PC-9 (cell line): ENCODE measurements around the gene CAPN14. TPM values are rescaled to one million over a fixed set of nuclear protein-coding genes. Genes with fewer than 3 reads are reported as not detected.
A peak's percentile ranks its signal among the peaks of the same experiment; 100 is the strongest.

Experiments used
- BruUV-seq: library from RNA; stranded (reverse); fragments of 400-500 nt; replicated peaks from 2 replicates; lab custom pipeline; 2021; lab: Mats Ljungman, UMichigan
- CTCF ChIA-PET: fragments of 300-600 bp; sonication (Branson Sonifier 250); formaldehyde crosslinking; loops from one replicate; lab custom pipeline; 2022; ENCODE audit warnings: antibody characterized with exemption; lab: Charles Lee
- POLR2A ChIA-PET: fragments of 300-600 bp; sonication (Branson Sonifier 250); formaldehyde crosslinking; loops from one replicate; lab custom pipeline; 2022; ENCODE audit warnings: antibody characterized with exemption; ENCODE audit not compliant: unreplicated experiment; lab: Charles Lee
- DNase-seq, 2 experiments: peaks; one replicate each; pipeline versions ENCODE4 v3.0.0 to v3.0.0-alpha.2; 2015 to 2022; ENCODE audit warnings: mixed read lengths in 1 of 2
- H2AFZ ChIP-seq: fragments of 200-600 bp; sonication (generic); 2 replicates; pipeline ENCODE4 v1.8.1; 2017; ENCODE audit warnings: antibody characterized with exemption
- H3F3A ChIP-seq: fragments of 200-600 bp; sonication (generic); 2 replicates; pipeline ENCODE4 v1.8.1; 2017; ENCODE audit warnings: antibody characterized with exemption, mild to moderate bottlenecking, low read depth; ENCODE audit not compliant: insufficient read depth
- H3K27ac ChIP-seq: fragments of 200-600 bp; sonication (generic); 2 replicates; pipeline ENCODE4 v1.6.1; 2016; ENCODE audit warnings: mixed run types
- H3K27me3 ChIP-seq: fragments of 200-600 bp; sonication (generic); 2 replicates; pipeline ENCODE4 v1.6.1; 2016; ENCODE audit warnings: low read depth, mixed run types; ENCODE audit not compliant: insufficient read depth
- H3K36me3 ChIP-seq: fragments of 200-600 bp; sonication (generic); 2 replicates; pipeline ENCODE4 v1.6.1; 2016; ENCODE audit warnings: low read depth, mixed run types
- H3K4me1 ChIP-seq: fragments of 200-600 bp; sonication (generic); replicated peaks from 2 replicates; pipeline ENCODE4 v1.6.1; 2016; ENCODE audit warnings: mixed run types; ENCODE audit not compliant: insufficient read depth
- H3K4me2 ChIP-seq: fragments of 200-600 bp; sonication (generic); 2 replicates; pipeline ENCODE4 v1.6.1; 2017; ENCODE audit warnings: mixed run types
- H3K4me3 ChIP-seq: fragments of 200-600 bp; sonication (generic); 2 replicates; pipeline ENCODE4 v1.6.1; 2016; ENCODE audit warnings: mixed run types
- H3K79me2 ChIP-seq: fragments of 200-600 bp; sonication (generic); 2 replicates; pipeline ENCODE4 v1.6.1; 2017; ENCODE audit warnings: low read depth, mixed run types
- H3K9me2 ChIP-seq: fragments of 200-600 bp; sonication (generic); 2 replicates; pipeline ENCODE4 v1.8.1; 2017; ENCODE audit warnings: mild to moderate bottlenecking; ENCODE audit not compliant: insufficient read depth
- H3K9me3 ChIP-seq: fragments of 200-600 bp; sonication (generic); 2 replicates; pipeline ENCODE4 v1.8.1; 2016; ENCODE audit warnings: low read depth; ENCODE audit not compliant: insufficient read depth
- H4K20me1 ChIP-seq: fragments of 200-600 bp; sonication (generic); 2 replicates; pipeline ENCODE4 v1.8.1; 2017; ENCODE audit not compliant: insufficient read depth
- CTCF ChIP-seq: fragments of 200-600 bp; sonication (generic); conservative IDR thresholded peaks from 2 replicates; pipeline ENCODE4 v1.6.1; 2017; ENCODE audit warnings: mixed run types, antibody characterized with exemption, mild to moderate bottlenecking, moderate library complexity
- EZH2 ChIP-seq: fragments of 200-600 bp; sonication (generic); IDR thresholded peaks from 2 replicates; pipeline ENCODE4 v1.8.0; 2017; ENCODE audit warnings: antibody characterized with exemption, low read depth
- intact Hi-C: fragments of 100-400 bp; cut with micrococcal nuclease; formaldehyde crosslinking; loops from one replicate; pipeline ENCODE4 v1.10.0; 2022; ENCODE audit not compliant: unreplicated experiment
- total RNA-seq: library from RNA; stranded (reverse); gene quantifications from 2 replicates; pipeline ENCODE4 v1.2.3, GENCODE V29; 2021

The CAPN14 gene
- total RNA-seq, 1 experiment from 2014 or later, result 0.35 TPM

- DNase-seq, result peak; percentile 42 to 53
- no TSS peak for BruUV-seq
- H3K9me3 ChIP-seq, result no peaks in the 10 kb centered on the region
- H3K27me3 ChIP-seq, result no peaks in the 10 kb centered on the region
- H3K9me2 ChIP-seq, result no peaks in the 10 kb centered on the region; the same call in 1 of the 2 replicates
- ChIA-PET POLR2A (no interaction called here), CTCF (interaction anchor here (0.7 to 1.8 kb wide), 3 partner anchors 159 to 459 kb away, joined by 3 to 8 read pairs (median 3); no protein-coding TSS in a partner anchor)
- no peaks in the 10 kb centered on the region for H4K20me1 ChIP-seq
- no peaks in the 10 kb centered on the region for H3K36me3 ChIP-seq
- no peak overlapping the region for H3K4me3 ChIP-seq
- TF ChIP-seq CTCF (peak; percentile 99), EZH2 (no peak)
- H3K79me2 ChIP-seq, result no peaks in the 10 kb centered on the region
- H2AFZ ChIP-seq, result no peak overlapping the region
- H3K4me2 ChIP-seq, result no peak overlapping the region
- no peak overlapping the region for H3K27ac ChIP-seq
- H3F3A ChIP-seq, result no peaks in the 10 kb centered on the region
- intact Hi-C loops, result loop anchor here (1.0 kb wide), 5 partner anchors 163 to 1005 kb away; no protein-coding TSS in a partner anchor
- no peaks in the 10 kb centered on the region for H3K4me1 ChIP-seq
Observed at GRCh38 chr2:31170071-31170698, 47.1 kb downstream of the CAPN14 start.

GRCh38 chr2:31168291-31168690 lies 49.0 kb downstream of the CAPN14 start:
- no peaks in the 10 kb centered on the region for H3F3A ChIP-seq
- no peaks in the 10 kb centered on the region; the same call in 1 of the 2 replicates for H3K9me2 ChIP-seq
- no peak overlapping the region for H2AFZ ChIP-seq
- no TSS peak for BruUV-seq
- TF ChIP-seq CTCF, result no peak
- TF ChIP-seq EZH2, result no peak
- no peaks in the 10 kb centered on the region for H3K27me3 ChIP-seq
- POLR2A ChIA-PET, result interaction anchor here (0.6 kb wide), 1 partner anchor 156 kb away, joined by 5 read pairs; no protein-coding TSS in a partner anchor
- no peaks in the 10 kb centered on the region for H3K9me3 ChIP-seq
- H3K27ac ChIP-seq, result no peak overlapping the region
- H4K20me1 ChIP-seq, result no peaks in the 10 kb centered on the region
- H3K4me3 ChIP-seq, result no peak overlapping the region
- intact Hi-C loops, result no loop called here
- CTCF ChIA-PET, result no interaction called here
- no peak overlapping the region for H3K4me2 ChIP-seq
- H3K36me3 ChIP-seq, result no peaks in the 10 kb centered on the region
- no peak for DNase-seq
- no peaks in the 10 kb centered on the region for H3K4me1 ChIP-seq
- no peaks in the 10 kb centered on the region for H3K79me2 ChIP-seq

GRCh38 chr2:31166925-31167324 lies 50.4 kb downstream of the CAPN14 start:
- H2AFZ ChIP-seq, result no peak overlapping the region
- TF ChIP-seq CTCF, result no peak
- no peak for TF ChIP-seq EZH2
- ChIA-PET CTCF (no interaction called here), POLR2A (no interaction called here)
- H3F3A ChIP-seq, result no peaks in the 10 kb centered on the region
- no peaks in the 10 kb centered on the region for H3K36me3 ChIP-seq
- no peak overlapping the region for H3K4me3 ChIP-seq
- intact Hi-C loops, result no loop called here
- no peak overlapping the region for H3K27ac ChIP-seq
- H4K20me1 ChIP-seq, result no peaks in the 10 kb centered on the region
- H3K4me2 ChIP-seq, result no peak overlapping the region
- H3K9me3 ChIP-seq, result no peaks in the 10 kb centered on the region
- 0 out of 2 replicates have a peak, but pooled peaks cover 3% of the 10 kb centered on the region for H3K27me3 ChIP-seq
- H3K4me1 ChIP-seq, result no peaks in the 10 kb centered on the region
- H3K9me2 ChIP-seq, result no peaks in the 10 kb centered on the region; the same call in 1 of the 2 replicates
- no peaks in the 10 kb centered on the region for H3K79me2 ChIP-seq
- no TSS peak for BruUV-seq
- DNase-seq, result no peak
